Measurements from ENCODE around the gene EPS8L1.

GRCh38 chr19:55105237-55105636 lies 29.6 kb downstream of the EPS8L1 start:
- TF ChIP-seq CTCF (IDR thresholded peaks at IDR 0.05; ENCODE audit: low read depth, low read length, poor library complexity, severe bottlenecking) (no peak), EZH2phosphoT487 (IDR thresholded peaks at IDR 0.05; ENCODE audit: borderline replicate concordance, low read length) (no peak)
